GM12892 (cell line): ENCODE results near the gene SIVA1.

Experiments
- POLR2A ChIP-seq: IDR thresholded peaks from 2 replicates; pipeline ENCODE4 v1.6.1; 2011; ENCODE audit warnings: low read depth, low read length, control low read depth
- POLR2AphosphoS5 ChIP-seq: IDR thresholded peaks from 2 replicates; pipeline ENCODE4 v1.6.1; 2011; ENCODE audit warnings: low read depth, low read length, control low read depth
- TAF1 ChIP-seq: IDR thresholded peaks from 2 replicates; pipeline ENCODE4 v1.6.1; 2011; ENCODE audit warnings: low read depth, mild to moderate bottlenecking, control low read depth, low read length, borderline replicate concordance

DNA sequence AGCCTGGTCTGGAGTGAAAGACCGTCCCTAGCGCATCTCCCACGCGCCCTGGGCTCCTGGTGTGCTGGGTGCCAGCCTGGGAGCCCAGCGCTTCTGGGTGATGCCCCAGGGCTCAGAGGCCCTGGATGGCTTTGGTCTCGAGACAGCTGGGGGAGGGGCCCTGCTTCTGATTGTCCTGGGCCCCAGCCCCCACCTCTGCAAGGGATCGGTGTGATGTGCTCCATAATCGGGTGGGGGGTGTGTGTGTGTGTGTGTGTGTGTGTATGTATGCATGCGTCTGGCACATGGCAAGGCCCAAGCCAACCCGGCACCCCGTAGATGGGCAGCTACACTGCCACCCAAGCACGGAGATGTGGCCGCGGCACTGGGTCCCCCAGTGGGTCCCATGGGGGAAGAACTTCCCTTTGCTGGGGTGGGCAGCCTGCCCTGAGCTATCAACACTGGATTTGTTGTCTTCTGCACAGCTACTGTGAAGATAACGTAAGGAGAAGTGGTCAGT is 51.0 kb downstream of the SIVA1 start:
- TF ChIP-seq POLR2A, result no peak
- no peak for TF ChIP-seq TAF1
- TF ChIP-seq POLR2AphosphoS5, result no peak
